ENCODE data around the gene ROR1.

ROR1 gene

GRCh38 chr1:63772201-63772600 lies 1.6 kb upstream of the ROR1 start:
- no peak overlapping the region for H3K4me3 ChIP-seq (ENCODE audit: insufficient read depth in 1 of 2, low read depth in 1 of 2, low read length in 2 of 2)
- H2BK12ac ChIP-seq (ENCODE audit: low read length in 2 of 2), result no peak overlapping the region
- no peak overlapping the region for H4K8ac ChIP-seq (ENCODE audit: low read length)
- no peak overlapping the region for H3K27ac ChIP-seq (ENCODE audit: low read length, poor library complexity, severe bottlenecking)
- H3K4ac ChIP-seq (ENCODE audit: low read depth in 1 of 2, low read length in 2 of 2), result no peak overlapping the region
- H2AFZ ChIP-seq (ENCODE audit: low read depth, low read length), result no peak overlapping the region
- H2AK5ac ChIP-seq (ENCODE audit: low read length, severe bottlenecking), result peak overlapping the region; percentile 35
- H3K9me3 ChIP-seq (ENCODE audit: control insufficient read depth, low read length), result no peaks in the 10 kb centered on the region
- H3K23ac ChIP-seq (ENCODE audit: low read length in 2 of 2), result no peak overlapping the region
- no peak overlapping the region for H3K14ac ChIP-seq (ENCODE audit: low read length in 2 of 2)
- H3K27me3 ChIP-seq (ENCODE audit: control insufficient read depth in 1 of 2, insufficient read depth in 1 of 2, low read length in 2 of 2), result peaks cover 0 to 8% of the 10 kb centered on the region in 2 experiments
- no peak overlapping the region for H2BK5ac ChIP-seq (ENCODE audit: low read depth, low read length, poor library complexity, severe bottlenecking)
- peaks cover 0 to 5% of the 10 kb centered on the region in 2 experiments for H3K36me3 ChIP-seq (ENCODE audit: control insufficient read depth in 1 of 2, insufficient read depth in 2 of 2, low read depth in 1 of 2, low read length in 2 of 2)
- no peak overlapping the region for H2BK120ac ChIP-seq (ENCODE audit: low read depth, low read length)
- no peak overlapping the region for H3K9ac ChIP-seq (ENCODE audit: low read length)
- no peak for DNase-seq
- H3K4me1 ChIP-seq (ENCODE audit: control insufficient read depth, insufficient read depth, low read depth, low read length), result peaks cover 3% of the 10 kb centered on the region
- peaks cover 11% of the 10 kb centered on the region for H3K79me1 ChIP-seq (replicated peaks; ENCODE audit: low read length, poor library complexity, severe bottlenecking)
- 84% methylated on average over 3 of the region's 3 CpGs for WGBS
- no peak overlapping the region for H3K4me2 ChIP-seq (ENCODE audit: low read length, poor library complexity, severe bottlenecking)
- no peak overlapping the region for H2BK15ac ChIP-seq (ENCODE audit: low read depth, poor library complexity, severe bottlenecking)
- no peak overlapping the region for H4K91ac ChIP-seq (ENCODE audit: low read length)
- H3K18ac ChIP-seq (ENCODE audit: low read depth in 1 of 2, low read length in 2 of 2), result no peak overlapping the region

- H3K18ac ChIP-seq (ENCODE audit: low read depth in 1 of 2, low read length in 2 of 2), result no peak overlapping the region
- H3K27me3 ChIP-seq (ENCODE audit: control insufficient read depth in 1 of 2, insufficient read depth in 1 of 2, low read length in 2 of 2), result peaks cover 0 to 8% of the 10 kb centered on the region in 2 experiments
Observed at GRCh38 chr1:63772876-63773275, 941 bp upstream of the ROR1 start.

DNA sequence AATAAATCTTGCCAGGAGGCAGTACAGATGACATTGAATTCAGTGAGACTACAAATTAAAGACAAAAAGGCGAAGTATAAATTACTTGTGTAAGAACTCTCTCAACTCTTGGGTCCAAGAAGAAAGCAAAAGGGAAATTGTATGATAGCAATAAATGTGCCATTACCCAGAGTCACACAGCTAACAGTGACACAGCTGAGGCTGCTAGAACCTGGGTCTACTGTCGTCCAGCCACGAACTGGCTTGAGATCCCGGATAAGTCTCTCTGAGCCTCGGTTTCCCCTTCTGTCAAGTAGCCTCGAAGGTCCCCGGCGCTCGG lies 362 bp upstream of the ROR1 start:
- peak overlapping the region; percentile 84 for H3K9ac ChIP-seq (ENCODE audit: low read length)
- no peak overlapping the region for H2AFZ ChIP-seq (ENCODE audit: low read depth, low read length)
- H3K27me3 ChIP-seq (ENCODE audit: control insufficient read depth in 1 of 2, insufficient read depth in 1 of 2, low read length in 2 of 2), result peaks cover 0 to 8% of the 10 kb centered on the region in 2 experiments
- H2BK15ac ChIP-seq (ENCODE audit: low read depth, poor library complexity, severe bottlenecking), result no peak overlapping the region
- no peaks in the 10 kb centered on the region for H3K9me3 ChIP-seq (ENCODE audit: control insufficient read depth, low read length)
- no peak overlapping the region for H3K14ac ChIP-seq (ENCODE audit: low read length in 2 of 2)
- no peak overlapping the region for H3K27ac ChIP-seq (ENCODE audit: low read length, poor library complexity, severe bottlenecking)
- no peak overlapping the region for H3K4ac ChIP-seq (ENCODE audit: low read depth in 1 of 2, low read length in 2 of 2)
- no peak for DNase-seq
- H3K18ac ChIP-seq (ENCODE audit: low read depth in 1 of 2, low read length in 2 of 2), result peak overlapping the region in 1 of 2 experiments; percentile 57
- no peak overlapping the region for H2BK120ac ChIP-seq (ENCODE audit: low read depth, low read length)
- peaks cover 5% of the 10 kb centered on the region for H3K4me1 ChIP-seq (ENCODE audit: control insufficient read depth, insufficient read depth, low read depth, low read length)
- H2BK12ac ChIP-seq (ENCODE audit: low read length in 2 of 2), result no peak overlapping the region
- peaks cover 13% of the 10 kb centered on the region for H3K79me1 ChIP-seq (replicated peaks; ENCODE audit: low read length, poor library complexity, severe bottlenecking)
- 5% methylated on average over 9 of the region's 9 CpGs for WGBS
- H2BK5ac ChIP-seq (ENCODE audit: low read depth, low read length, poor library complexity, severe bottlenecking), result no peak overlapping the region
- no peak overlapping the region for H4K8ac ChIP-seq (ENCODE audit: low read length)
- H3K4me2 ChIP-seq (ENCODE audit: low read length, poor library complexity, severe bottlenecking), result peak overlapping the region; percentile 82
- no peak overlapping the region for H3K23ac ChIP-seq (ENCODE audit: low read length in 2 of 2)
- no peak overlapping the region for H2AK5ac ChIP-seq (ENCODE audit: low read length, severe bottlenecking)
- H3K4me3 ChIP-seq (ENCODE audit: insufficient read depth in 1 of 2, low read depth in 1 of 2, low read length in 2 of 2), result peak overlapping the region; percentile 86 to 93
- no peak overlapping the region for H4K91ac ChIP-seq (ENCODE audit: low read length)
- peaks cover 0 to 5% of the 10 kb centered on the region in 2 experiments for H3K36me3 ChIP-seq (ENCODE audit: control insufficient read depth in 1 of 2, insufficient read depth in 2 of 2, low read depth in 1 of 2, low read length in 2 of 2)

More at GRCh38 chr1:63772876-63773275, 941 bp upstream of the ROR1 start:
- H2AFZ ChIP-seq (ENCODE audit: low read depth, low read length), result no peak overlapping the region
- no peak overlapping the region for H4K8ac ChIP-seq (ENCODE audit: low read length)
- no peak overlapping the region for H3K14ac ChIP-seq (ENCODE audit: low read length in 2 of 2)
- H3K9ac ChIP-seq (ENCODE audit: low read length), result no peak overlapping the region
- H3K36me3 ChIP-seq (ENCODE audit: control insufficient read depth in 1 of 2, insufficient read depth in 2 of 2, low read depth in 1 of 2, low read length in 2 of 2), result peaks cover 0 to 5% of the 10 kb centered on the region in 2 experiments
- H2AK5ac ChIP-seq (ENCODE audit: low read length, severe bottlenecking), result peak overlapping the region; percentile 81
- H3K4me3 ChIP-seq (ENCODE audit: insufficient read depth in 1 of 2, low read depth in 1 of 2, low read length in 2 of 2), result no peak overlapping the region
- no peaks in the 10 kb centered on the region for H3K9me3 ChIP-seq (ENCODE audit: control insufficient read depth, low read length)
- WGBS, result no CpG with 5 or more reads among the region's 2 CpGs
- H2BK5ac ChIP-seq (ENCODE audit: low read depth, low read length, poor library complexity, severe bottlenecking), result no peak overlapping the region
- no peak overlapping the region for H2BK12ac ChIP-seq (ENCODE audit: low read length in 2 of 2)
- H3K79me1 ChIP-seq (replicated peaks; ENCODE audit: low read length, poor library complexity, severe bottlenecking), result peaks cover 11% of the 10 kb centered on the region
- no peak overlapping the region for H2BK120ac ChIP-seq (ENCODE audit: low read depth, low read length)
- H3K23ac ChIP-seq (ENCODE audit: low read length in 2 of 2), result no peak overlapping the region
- no peak overlapping the region for H3K27ac ChIP-seq (ENCODE audit: low read length, poor library complexity, severe bottlenecking)
- DNase-seq, result no peak
- H2BK15ac ChIP-seq (ENCODE audit: low read depth, poor library complexity, severe bottlenecking), result no peak overlapping the region
- peaks cover 4% of the 10 kb centered on the region for H3K4me1 ChIP-seq (ENCODE audit: control insufficient read depth, insufficient read depth, low read depth, low read length)
- H4K91ac ChIP-seq (ENCODE audit: low read length), result no peak overlapping the region
- no peak overlapping the region for H3K4me2 ChIP-seq (ENCODE audit: low read length, poor library complexity, severe bottlenecking)
- no peak overlapping the region for H3K4ac ChIP-seq (ENCODE audit: low read depth in 1 of 2, low read length in 2 of 2)

DNA sequence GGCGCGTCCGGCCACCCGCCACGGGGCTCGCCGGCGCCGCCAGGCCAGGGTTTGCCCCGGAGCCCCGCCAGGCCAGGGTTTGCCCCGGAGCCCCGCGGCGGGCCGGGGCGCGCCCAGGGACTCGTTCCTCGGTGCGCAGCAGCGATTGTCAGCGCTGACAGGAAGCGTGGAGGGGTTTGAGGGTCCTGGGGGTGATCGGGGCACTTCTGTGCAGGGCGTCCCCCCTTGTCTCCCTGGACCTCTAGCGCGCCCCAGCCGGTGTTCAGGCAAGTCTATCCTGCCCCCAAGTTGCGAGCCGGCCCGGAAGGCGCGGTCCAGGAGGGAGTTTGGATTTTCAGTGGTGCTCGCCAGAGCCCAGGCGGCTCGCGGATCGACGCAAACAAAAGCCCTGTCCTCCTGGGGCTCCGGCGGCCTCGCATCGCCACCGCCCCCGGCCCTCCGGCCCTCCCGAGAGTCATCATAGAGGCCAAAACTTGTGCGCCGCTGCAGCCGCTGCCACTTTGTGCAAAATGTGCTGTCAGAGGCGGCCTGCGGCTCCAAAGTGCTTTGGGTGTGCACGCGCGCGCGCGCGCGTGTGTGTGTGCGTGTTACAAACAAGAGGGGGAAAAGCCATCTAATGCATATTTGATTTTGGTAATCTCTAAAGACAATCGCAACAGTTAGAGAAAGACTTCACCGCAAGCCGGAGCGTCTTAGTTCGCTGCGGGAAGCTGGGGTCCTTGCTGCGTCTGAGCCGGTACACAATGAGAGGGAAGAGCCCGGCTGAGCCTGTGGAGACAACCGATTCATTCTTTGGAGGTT lies 1.0 kb downstream of the ROR1 start:
- H4K8ac ChIP-seq (ENCODE audit: low read length), result peak overlapping the region; percentile 19
- no peaks in the 10 kb centered on the region for H3K9me3 ChIP-seq (ENCODE audit: control insufficient read depth, low read length)
- peaks cover 15% of the 10 kb centered on the region for H3K79me1 ChIP-seq (replicated peaks; ENCODE audit: low read length, poor library complexity, severe bottlenecking)
- H3K4ac ChIP-seq (ENCODE audit: low read depth in 1 of 2, low read length in 2 of 2), result peak overlapping the region; percentile 6 to 80
- peak overlapping the region; percentile 90 to 93 for H3K4me3 ChIP-seq (ENCODE audit: insufficient read depth in 1 of 2, low read depth in 1 of 2, low read length in 2 of 2)
- H2BK5ac ChIP-seq (ENCODE audit: low read depth, low read length, poor library complexity, severe bottlenecking), result peak overlapping the region; percentile 80
- peak overlapping the region; percentile 83 for H2BK120ac ChIP-seq (ENCODE audit: low read depth, low read length)
- WGBS, result under 1% methylated on average over 65 of the region's 72 CpGs
- peak overlapping the region; percentile 88 for H3K9ac ChIP-seq (ENCODE audit: low read length)
- H3K27me3 ChIP-seq (ENCODE audit: control insufficient read depth in 1 of 2, insufficient read depth in 1 of 2, low read length in 2 of 2), result peaks cover 0 to 8% of the 10 kb centered on the region in 2 experiments
- peak overlapping the region in 1 of 2 experiments; percentile 85 for H2BK12ac ChIP-seq (ENCODE audit: low read length in 2 of 2)
- H3K4me2 ChIP-seq (ENCODE audit: low read length, poor library complexity, severe bottlenecking), result peak overlapping the region; percentile 82
- H2AK5ac ChIP-seq (ENCODE audit: low read length, severe bottlenecking), result peak overlapping the region; percentile 53
- peak overlapping the region; percentile 84 to 96 for H3K18ac ChIP-seq (ENCODE audit: low read depth in 1 of 2, low read length in 2 of 2)
- H3K14ac ChIP-seq (ENCODE audit: low read length in 2 of 2), result peak overlapping the region; percentile 62 to 97
- peak overlapping the region in 1 of 2 experiments; percentile 99 for H3K23ac ChIP-seq (ENCODE audit: low read length in 2 of 2)
- DNase-seq, result peak; percentile 70
- peaks cover 0 to 5% of the 10 kb centered on the region in 2 experiments for H3K36me3 ChIP-seq (ENCODE audit: control insufficient read depth in 1 of 2, insufficient read depth in 2 of 2, low read depth in 1 of 2, low read length in 2 of 2)
- H2BK15ac ChIP-seq (ENCODE audit: low read depth, poor library complexity, severe bottlenecking), result peak overlapping the region; percentile 57
- peak overlapping the region; percentile 79 for H2AFZ ChIP-seq (ENCODE audit: low read depth, low read length)
- H4K91ac ChIP-seq (ENCODE audit: low read length), result peak overlapping the region; percentile 18
- H3K27ac ChIP-seq (ENCODE audit: low read length, poor library complexity, severe bottlenecking), result peak overlapping the region; percentile 57
- H3K4me1 ChIP-seq (ENCODE audit: control insufficient read depth, insufficient read depth, low read depth, low read length), result peaks cover 10% of the 10 kb centered on the region
